Mesenteric fat pad (tissue), 1 donor: ENCODE measurements around the gene SPATS2L. TPM values are rescaled to one million over a fixed set of nuclear protein-coding genes. Genes with fewer than 3 reads are reported as not detected.
"Not testable (repeated sequence)": the region's sequence is repeated elsewhere in the genome, so short reads cannot be mapped to it uniquely, and the experiment has no call there.

Experiments
- DNase-seq: peaks from one replicate; pipeline ENCODE4 v3.0.0-alpha.2; 2020; ENCODE audit warnings: low spot score
- total RNA-seq: library from RNA; stranded (reverse); fragmentation: NEBNext Ultra II Directional; extraction: Animal tissue kit (Norgen Biotek cat#: 25700); gene quantifications from one replicate; pipeline ENCODE4 v1.2.1, GENCODE V29; 2021
- donor health status: DM: yes; HTN: yes; CAD: no.

SPATS2L gene
- total RNA-seq, 1 donor from 2014 or later: 81.3 TPM

GRCh38 chr2:200319548-200320337 lies 13.2 kb downstream of the SPATS2L start:
- no peak for DNase-seq

- no peak for DNase-seq
Measured at GRCh38 chr2:200320344-200320743, 13.9 kb downstream of the SPATS2L start.

GRCh38 chr2:200320991-200321390 lies 14.5 kb downstream of the SPATS2L start:
- no peak for DNase-seq

- no peak for DNase-seq
Measured at GRCh38 chr2:200321780-200322534, 15.5 kb downstream of the SPATS2L start.

- DNase-seq: no peak
Measured at GRCh38 chr2:200322607-200323006, 16.1 kb downstream of the SPATS2L start.

GRCh38 chr2:200324362-200324761 lies 17.9 kb downstream of the SPATS2L start:
- DNase-seq: no peak

- DNase-seq: no peak
Measured at GRCh38 chr2:200329384-200329783, 22.9 kb downstream of the SPATS2L start.

GRCh38 chr2:200329798-200330197 lies 23.3 kb downstream of the SPATS2L start:
- DNase-seq: no peak

- DNase-seq: no peak
Measured at GRCh38 chr2:200330351-200331060, 24.0 kb downstream of the SPATS2L start.

- no peak for DNase-seq
Measured at GRCh38 chr2:200331061-200331400, 24.5 kb downstream of the SPATS2L start.

GRCh38 chr2:200335657-200336056 lies 29.2 kb downstream of the SPATS2L start:
- DNase-seq: no peak

- no peak for DNase-seq
Measured at GRCh38 chr2:200336980-200337615, 30.6 kb downstream of the SPATS2L start.

GRCh38 chr2:200337621-200338020 lies 31.1 kb downstream of the SPATS2L start:
- DNase-seq: no peak

GRCh38 chr2:200338692-200339091 lies 32.2 kb downstream of the SPATS2L start:
- DNase-seq: no peak

- DNase-seq: no peak
Measured at GRCh38 chr2:200340508-200341224, 34.2 kb downstream of the SPATS2L start.

- DNase-seq: no peak
Measured at GRCh38 chr2:200341376-200341775, 34.9 kb downstream of the SPATS2L start.

- no peak for DNase-seq
Measured at GRCh38 chr2:200342235-200342634, 35.7 kb downstream of the SPATS2L start.

- no peak for DNase-seq
Measured at GRCh38 chr2:200342654-200343053, 36.2 kb downstream of the SPATS2L start.

GRCh38 chr2:200344202-200344601 lies 37.7 kb downstream of the SPATS2L start:
- not testable (repeated sequence) for DNase-seq

GRCh38 chr2:200345975-200346374 lies 39.5 kb downstream of the SPATS2L start:
- no peak for DNase-seq

- no peak for DNase-seq
Measured at GRCh38 chr2:200347301-200347700, 40.8 kb downstream of the SPATS2L start.
